ENCODE results near the gene WNT16.
A peak's percentile ranks its signal among the peaks of the same experiment; 100 is the strongest.

Gene WNT16

DNA sequence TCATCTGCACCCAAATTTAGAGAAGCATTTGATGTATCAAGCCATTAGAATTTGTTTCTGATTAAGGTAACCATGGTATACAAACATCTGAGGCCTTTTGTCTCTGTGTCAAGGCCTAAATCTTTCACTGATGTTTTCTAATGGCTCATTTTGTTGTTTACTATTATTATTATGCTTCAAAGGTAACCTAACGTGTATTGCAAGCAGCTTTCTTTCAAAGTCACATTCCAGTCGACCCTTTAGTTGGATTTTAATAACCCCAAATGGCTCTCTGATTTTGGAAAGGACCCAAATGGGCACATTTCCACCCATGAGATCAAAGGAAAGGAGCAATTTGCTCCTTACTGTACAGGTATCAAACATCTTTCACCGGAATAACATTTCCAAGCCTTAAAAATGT is 46.7 kb upstream of the WNT16 start:
- Histone ChIP-seq H2AFZ (ENCODE audit: low read depth, low read length) (no peak overlapping the region), H4K8ac (ENCODE audit: low read length) (no peak overlapping the region), H3K4me1 (ENCODE audit: control insufficient read depth, insufficient read depth, low read depth, low read length) (peaks cover 2% of the 10 kb centered on the region), H3K9me3 (ENCODE audit: control insufficient read depth, low read length) (peaks cover 7% of the 10 kb centered on the region), H4K91ac (ENCODE audit: low read length) (no peak overlapping the region), H3K14ac (ENCODE audit: low read length in 2 of 2) (no peak overlapping the region), H3K4me3 (ENCODE audit: insufficient read depth in 1 of 2, low read depth in 1 of 2, low read length in 2 of 2) (no peak overlapping the region), H3K27me3 (ENCODE audit: control insufficient read depth in 1 of 2, insufficient read depth in 1 of 2, low read length in 2 of 2) (no peaks in the 10 kb centered on the region), H3K4me2 (ENCODE audit: low read length, poor library complexity, severe bottlenecking) (no peak overlapping the region), H3K36me3 (ENCODE audit: control insufficient read depth in 1 of 2, insufficient read depth in 2 of 2, low read depth in 1 of 2, low read length in 2 of 2) (peaks cover 2 to 27% of the 10 kb centered on the region in 2 experiments), H3K23ac (ENCODE audit: low read length in 2 of 2) (no peak overlapping the region), H2BK15ac (ENCODE audit: low read depth, poor library complexity, severe bottlenecking) (no peak overlapping the region), H2BK5ac (ENCODE audit: low read depth, low read length, poor library complexity, severe bottlenecking) (no peak overlapping the region), H2BK12ac (ENCODE audit: low read length in 2 of 2) (no peak overlapping the region), H3K9ac (ENCODE audit: low read length) (no peak overlapping the region), H3K18ac (ENCODE audit: low read depth in 1 of 2, low read length in 2 of 2) (no peak overlapping the region), H2BK120ac (ENCODE audit: low read depth, low read length) (no peak overlapping the region), H3K4ac (ENCODE audit: low read depth in 1 of 2, low read length in 2 of 2) (no peak overlapping the region), H2AK5ac (ENCODE audit: low read length, severe bottlenecking) (no peak overlapping the region), H3K79me1 (replicated peaks; ENCODE audit: low read length, poor library complexity, severe bottlenecking) (no peaks in the 10 kb centered on the region), H3K27ac (ENCODE audit: low read length, poor library complexity, severe bottlenecking) (no peak overlapping the region)
- 91% methylated on average over 3 of the region's 3 CpGs for WGBS
- no peak for DNase-seq

DNA sequence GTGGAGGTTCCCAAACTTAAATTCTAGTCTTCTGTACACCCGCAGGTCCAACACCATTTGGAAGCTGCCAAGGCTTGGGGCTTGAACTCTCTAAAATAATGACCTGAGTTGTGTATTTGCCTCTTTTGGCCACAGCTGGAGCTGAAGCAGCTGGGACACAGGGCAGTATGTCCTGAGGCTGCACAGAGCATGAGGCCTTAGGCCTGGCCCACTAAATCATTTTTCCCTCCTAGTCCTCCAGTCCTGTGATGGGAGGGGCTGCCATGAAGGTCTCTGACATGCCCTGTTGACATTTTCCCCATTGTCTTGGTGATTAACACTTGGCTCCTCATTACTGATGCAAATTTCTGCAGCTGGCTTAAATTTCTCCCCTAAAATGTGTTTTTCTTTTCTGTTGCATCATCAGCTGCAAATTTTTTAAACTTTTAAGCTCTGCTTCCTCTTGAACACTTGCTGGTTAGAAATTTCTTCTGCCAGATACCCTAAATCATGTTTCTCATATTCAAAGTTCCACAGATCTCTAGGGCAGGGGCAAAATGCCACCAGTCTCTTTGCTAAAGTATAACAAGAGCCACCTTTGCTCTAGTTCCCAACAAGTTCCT is 43.6 kb upstream of the WNT16 start:
- no peak overlapping the region for H4K91ac ChIP-seq (ENCODE audit: low read length)
- H3K4me2 ChIP-seq (ENCODE audit: low read length, poor library complexity, severe bottlenecking) = no peak overlapping the region
- H3K14ac ChIP-seq (ENCODE audit: low read length in 2 of 2) = no peak overlapping the region
- no peak overlapping the region for H2BK15ac ChIP-seq (ENCODE audit: low read depth, poor library complexity, severe bottlenecking)
- H3K4me1 ChIP-seq (ENCODE audit: control insufficient read depth, insufficient read depth, low read depth, low read length) = no peaks in the 10 kb centered on the region
- no peak overlapping the region for H2AFZ ChIP-seq (ENCODE audit: low read depth, low read length)
- H3K9ac ChIP-seq (ENCODE audit: low read length) = no peak overlapping the region
- H4K8ac ChIP-seq (ENCODE audit: low read length) = no peak overlapping the region
- no peak overlapping the region for H3K23ac ChIP-seq (ENCODE audit: low read length in 2 of 2)
- no peak overlapping the region for H3K4me3 ChIP-seq (ENCODE audit: insufficient read depth in 1 of 2, low read depth in 1 of 2, low read length in 2 of 2)
- no peak overlapping the region for H2AK5ac ChIP-seq (ENCODE audit: low read length, severe bottlenecking)
- H3K18ac ChIP-seq (ENCODE audit: low read depth in 1 of 2, low read length in 2 of 2) = no peak overlapping the region
- no peak for DNase-seq
- H3K79me1 ChIP-seq (replicated peaks; ENCODE audit: low read length, poor library complexity, severe bottlenecking) = no peaks in the 10 kb centered on the region
- WGBS = 100% methylated on average over 1 of the region's 1 CpG
- H2BK5ac ChIP-seq (ENCODE audit: low read depth, low read length, poor library complexity, severe bottlenecking) = no peak overlapping the region
- no peak overlapping the region for H3K4ac ChIP-seq (ENCODE audit: low read depth in 1 of 2, low read length in 2 of 2)
- no peak overlapping the region for H2BK12ac ChIP-seq (ENCODE audit: low read length in 2 of 2)
- H3K27ac ChIP-seq (ENCODE audit: low read length, poor library complexity, severe bottlenecking) = no peak overlapping the region
- no peak overlapping the region for H2BK120ac ChIP-seq (ENCODE audit: low read depth, low read length)
- no peaks in the 10 kb centered on the region for H3K27me3 ChIP-seq (ENCODE audit: control insufficient read depth in 1 of 2, insufficient read depth in 1 of 2, low read length in 2 of 2)
- H3K36me3 ChIP-seq (ENCODE audit: control insufficient read depth in 1 of 2, insufficient read depth in 2 of 2, low read depth in 1 of 2, low read length in 2 of 2) = peaks cover 2 to 27% of the 10 kb centered on the region in 2 experiments
- peaks cover 7% of the 10 kb centered on the region for H3K9me3 ChIP-seq (ENCODE audit: control insufficient read depth, low read length)

DNA sequence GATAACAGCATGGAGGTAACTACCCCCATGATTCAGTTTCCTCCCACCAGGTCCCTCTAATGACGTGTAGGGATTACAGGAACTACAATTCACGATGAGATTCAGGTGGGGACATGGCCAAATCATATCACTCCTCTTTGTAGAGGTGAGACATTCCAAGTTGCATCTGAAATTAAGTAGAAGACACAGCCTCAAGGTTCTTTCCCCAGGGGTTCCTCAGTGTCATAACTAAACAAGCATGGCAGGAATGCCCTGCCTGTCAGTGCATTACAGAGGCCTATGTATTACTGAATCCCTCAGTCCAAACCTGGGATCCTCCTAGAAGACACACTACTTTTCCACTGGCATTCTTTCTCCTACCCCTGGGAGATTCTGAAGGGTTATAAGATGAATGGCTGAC is 42.6 kb upstream of the WNT16 start:
- no peak overlapping the region for H3K18ac ChIP-seq (ENCODE audit: low read depth in 1 of 2, low read length in 2 of 2)
- no peak overlapping the region for H3K27ac ChIP-seq (ENCODE audit: low read length, poor library complexity, severe bottlenecking)
- H2BK120ac ChIP-seq (ENCODE audit: low read depth, low read length) = no peak overlapping the region
- H4K8ac ChIP-seq (ENCODE audit: low read length) = no peak overlapping the region
- 100% methylated on average over 2 of the region's 2 CpGs for WGBS
- H3K36me3 ChIP-seq (ENCODE audit: control insufficient read depth in 1 of 2, insufficient read depth in 2 of 2, low read depth in 1 of 2, low read length in 2 of 2) = peaks cover 2 to 27% of the 10 kb centered on the region in 2 experiments
- H3K14ac ChIP-seq (ENCODE audit: low read length in 2 of 2) = no peak overlapping the region
- no peak overlapping the region for H3K9ac ChIP-seq (ENCODE audit: low read length)
- H4K91ac ChIP-seq (ENCODE audit: low read length) = no peak overlapping the region
- no peak overlapping the region for H3K4me2 ChIP-seq (ENCODE audit: low read length, poor library complexity, severe bottlenecking)
- H3K23ac ChIP-seq (ENCODE audit: low read length in 2 of 2) = no peak overlapping the region
- H3K4ac ChIP-seq (ENCODE audit: low read depth in 1 of 2, low read length in 2 of 2) = no peak overlapping the region
- H2AK5ac ChIP-seq (ENCODE audit: low read length, severe bottlenecking) = no peak overlapping the region
- H3K27me3 ChIP-seq (ENCODE audit: control insufficient read depth in 1 of 2, insufficient read depth in 1 of 2, low read length in 2 of 2) = no peaks in the 10 kb centered on the region
- H2BK5ac ChIP-seq (ENCODE audit: low read depth, low read length, poor library complexity, severe bottlenecking) = no peak overlapping the region
- no peak overlapping the region for H2BK12ac ChIP-seq (ENCODE audit: low read length in 2 of 2)
- H3K79me1 ChIP-seq (replicated peaks; ENCODE audit: low read length, poor library complexity, severe bottlenecking) = no peaks in the 10 kb centered on the region
- no peak overlapping the region for H2BK15ac ChIP-seq (ENCODE audit: low read depth, poor library complexity, severe bottlenecking)
- H2AFZ ChIP-seq (ENCODE audit: low read depth, low read length) = no peak overlapping the region
- H3K4me1 ChIP-seq (ENCODE audit: control insufficient read depth, insufficient read depth, low read depth, low read length) = no peaks in the 10 kb centered on the region
- peaks cover 7% of the 10 kb centered on the region for H3K9me3 ChIP-seq (ENCODE audit: control insufficient read depth, low read length)
- no peak overlapping the region for H3K4me3 ChIP-seq (ENCODE audit: insufficient read depth in 1 of 2, low read depth in 1 of 2, low read length in 2 of 2)
- DNase-seq = no peak

DNA sequence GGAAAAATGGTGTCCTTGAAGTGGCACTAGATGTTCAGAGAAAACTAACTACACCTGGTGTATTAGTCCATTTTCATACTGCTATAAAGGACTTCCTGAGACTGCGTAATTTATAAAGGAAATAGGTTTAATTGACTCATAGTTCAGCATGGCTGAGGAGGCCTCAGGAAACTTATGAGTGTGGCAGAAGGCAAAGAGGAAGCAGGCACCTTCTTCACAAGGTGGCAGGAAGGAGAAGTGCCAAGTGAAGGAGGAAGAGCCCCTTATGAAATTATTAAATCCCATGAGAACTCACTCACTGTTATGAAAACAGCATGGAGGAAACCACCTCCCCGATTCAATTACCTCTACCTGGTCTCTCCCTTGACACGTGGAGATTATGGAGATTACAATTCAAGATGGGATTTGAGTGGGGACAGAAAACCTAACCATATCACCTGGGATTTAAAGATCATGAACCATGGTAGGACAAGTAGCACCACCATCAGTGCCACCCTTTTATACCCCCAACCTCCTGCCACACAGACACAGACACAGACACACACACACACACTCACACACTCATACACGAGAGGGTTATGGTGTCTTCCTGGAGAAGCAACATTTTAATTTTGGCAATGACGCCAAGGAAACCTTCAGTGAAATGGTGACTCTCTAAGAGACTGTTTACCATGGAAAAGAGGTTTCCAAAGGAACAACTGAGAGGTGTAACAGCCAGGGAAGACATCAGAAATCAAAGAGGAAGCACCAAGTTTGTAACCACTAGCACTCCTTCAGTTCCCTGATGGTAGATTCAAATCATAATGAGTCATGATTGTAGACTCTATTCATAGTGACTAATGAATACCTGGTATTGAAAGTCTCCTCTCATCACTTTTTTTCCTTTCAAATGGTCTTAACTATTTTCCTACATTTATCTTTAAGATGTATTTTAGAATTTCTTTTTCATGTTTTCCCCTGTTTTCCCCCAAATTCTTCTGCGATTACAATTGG is 41.8 kb upstream of the WNT16 start:
- Histone ChIP-seq H2BK12ac (ENCODE audit: low read length in 2 of 2) (peak overlapping the region in 1 of 2 experiments; percentile 38), H3K9me3 (ENCODE audit: control insufficient read depth, low read length) (peaks cover 7% of the 10 kb centered on the region), H3K4me2 (ENCODE audit: low read length, poor library complexity, severe bottlenecking) (no peak overlapping the region), H3K18ac (ENCODE audit: low read depth in 1 of 2, low read length in 2 of 2) (no peak overlapping the region), H2BK5ac (ENCODE audit: low read depth, low read length, poor library complexity, severe bottlenecking) (no peak overlapping the region), H3K4me1 (ENCODE audit: control insufficient read depth, insufficient read depth, low read depth, low read length) (no peaks in the 10 kb centered on the region), H3K27ac (ENCODE audit: low read length, poor library complexity, severe bottlenecking) (no peak overlapping the region), H3K23ac (ENCODE audit: low read length in 2 of 2) (no peak overlapping the region), H3K27me3 (ENCODE audit: control insufficient read depth in 1 of 2, insufficient read depth in 1 of 2, low read length in 2 of 2) (no peaks in the 10 kb centered on the region), H3K36me3 (ENCODE audit: control insufficient read depth in 1 of 2, insufficient read depth in 2 of 2, low read depth in 1 of 2, low read length in 2 of 2) (peaks cover 2 to 24% of the 10 kb centered on the region in 2 experiments), H4K8ac (ENCODE audit: low read length) (no peak overlapping the region), H2AFZ (ENCODE audit: low read depth, low read length) (no peak overlapping the region), H2BK15ac (ENCODE audit: low read depth, poor library complexity, severe bottlenecking) (no peak overlapping the region), H4K91ac (ENCODE audit: low read length) (peak overlapping the region; percentile 11), H3K4ac (ENCODE audit: low read depth in 1 of 2, low read length in 2 of 2) (no peak overlapping the region), H3K14ac (ENCODE audit: low read length in 2 of 2) (no peak overlapping the region), H3K4me3 (ENCODE audit: insufficient read depth in 1 of 2, low read depth in 1 of 2, low read length in 2 of 2) (no peak overlapping the region), H2AK5ac (ENCODE audit: low read length, severe bottlenecking) (no peak overlapping the region), H2BK120ac (ENCODE audit: low read depth, low read length) (no peak overlapping the region), H3K9ac (ENCODE audit: low read length) (no peak overlapping the region), H3K79me1 (replicated peaks; ENCODE audit: low read length, poor library complexity, severe bottlenecking) (no peaks in the 10 kb centered on the region)
- no peak for DNase-seq
- WGBS = 95% methylated on average over 3 of the region's 6 CpGs

Measured in mesenchymal stem cell (in vitro differentiated cells and primary cell).